Measurements from ENCODE around the gene IL11RA. TPM values are rescaled to one million over a fixed set of nuclear protein-coding genes. Genes with fewer than 3 reads are reported as not detected.
A peak's percentile ranks its signal among the peaks of the same experiment; 100 is the strongest.

The IL11RA gene
- total and polyA plus RNA-seq, 8 donors = 13.8 to 121 (median 98.1) TPM

DNA sequence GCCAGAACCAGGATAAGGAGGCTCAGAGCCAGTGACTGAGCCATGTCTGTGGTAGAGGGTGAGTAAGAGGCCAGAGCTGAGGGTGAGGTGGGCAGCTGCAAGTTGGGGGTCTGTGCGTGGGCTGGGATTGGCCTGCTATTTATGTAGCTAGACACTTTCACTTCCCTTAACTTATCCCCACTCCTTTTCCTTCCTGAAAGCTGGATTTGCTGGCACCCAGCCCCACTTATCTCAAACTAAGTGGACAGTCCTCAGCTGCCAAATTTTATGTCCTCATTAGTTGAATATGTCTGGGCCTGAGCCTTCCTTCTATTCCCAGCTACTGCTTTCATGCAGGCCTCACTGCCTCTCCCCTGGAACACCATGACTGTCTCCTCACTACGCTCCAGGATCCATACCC lies 58.0 kb downstream of the IL11RA start, which contains the start of gene CCL21:
Gene CCL21, minus strand, starts transcription at position 114 of the 400 bp plus-strand sequence. Its CDS starts 70 bp downstream, at position 44.
- Histone ChIP-seq H3K9me3 (no peaks in the 10 kb centered on the region), H3K4me1 (no peaks in the 10 kb centered on the region), H3K36me3 (no peaks in the 10 kb centered on the region), H3K4me3 (no peak within 1 kb of the TSS), H3K27ac (no peak within 1 kb of the TSS), H3K27me3 (no peaks in the 10 kb centered on the region)
- ATAC-seq (peak; percentile 17), DNase-seq (peak in 2 of 4 donors; percentile 69 to 83)
- intact Hi-C loops (cut with DNase I) = no loop called here
- TF ChIP-seq, protein P1, sequence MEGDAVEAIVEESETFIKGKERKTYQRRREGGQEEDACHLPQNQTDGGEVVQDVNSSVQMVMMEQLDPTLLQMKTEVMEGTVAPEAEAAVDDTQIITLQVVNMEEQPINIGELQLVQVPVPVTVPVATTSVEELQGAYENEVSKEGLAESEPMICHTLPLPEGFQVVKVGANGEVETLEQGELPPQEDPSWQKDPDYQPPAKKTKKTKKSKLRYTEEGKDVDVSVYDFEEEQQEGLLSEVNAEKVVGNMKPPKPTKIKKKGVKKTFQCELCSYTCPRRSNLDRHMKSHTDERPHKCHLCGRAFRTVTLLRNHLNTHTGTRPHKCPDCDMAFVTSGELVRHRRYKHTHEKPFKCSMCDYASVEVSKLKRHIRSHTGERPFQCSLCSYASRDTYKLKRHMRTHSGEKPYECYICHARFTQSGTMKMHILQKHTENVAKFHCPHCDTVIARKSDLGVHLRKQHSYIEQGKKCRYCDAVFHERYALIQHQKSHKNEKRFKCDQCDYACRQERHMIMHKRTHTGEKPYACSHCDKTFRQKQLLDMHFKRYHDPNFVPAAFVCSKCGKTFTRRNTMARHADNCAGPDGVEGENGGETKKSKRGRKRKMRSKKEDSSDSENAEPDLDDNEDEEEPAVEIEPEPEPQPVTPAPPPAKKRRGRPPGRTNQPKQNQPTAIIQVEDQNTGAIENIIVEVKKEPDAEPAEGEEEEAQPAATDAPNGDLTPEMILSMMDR (IDR thresholded peaks at IDR 0.05) = no peak

Other genes with a start within 250 kb of the IL11RA start
- 10 to 100 TPM; 18.0 to 23.0 TPM for gene FAM219A, start 193.6 kb upstream of the IL11RA start, total RNA-seq
- gene FAM219A, start 193.6 kb upstream of the IL11RA start, polyA plus RNA-seq (ENCODE audit: insufficient read length in 6 of 6) = 10 to 100 TPM; 12.3 to 16.9 (median 13.9) TPM
- gene DNAI1, start 193.4 kb upstream of the IL11RA start, total RNA-seq = 1 to 10 TPM in 1 of 2 donors, under 1 TPM in 1; 0.29 to 4.1 TPM
- 10 to 100 TPM in 1 of 6 donors, 1 to 10 TPM in 5; 1.8 to 11.6 (median 7.5) TPM for gene DNAI1, start 193.4 kb upstream of the IL11RA start, polyA plus RNA-seq (ENCODE audit: insufficient read length in 6 of 6)
- under 1 TPM; 0.26 to 0.61 TPM for gene ENHO, start 129.2 kb upstream of the IL11RA start, total RNA-seq
- 1 to 10 TPM; 1.2 to 1.9 (median 1.4) TPM for gene ENHO, start 129.2 kb upstream of the IL11RA start, polyA plus RNA-seq (ENCODE audit: insufficient read length in 6 of 6)
- under 1 TPM; 0.90 to 0.92 TPM for gene CNTFR, start 62.5 kb upstream of the IL11RA start, total RNA-seq
- gene CNTFR, start 62.5 kb upstream of the IL11RA start, polyA plus RNA-seq (ENCODE audit: insufficient read length in 6 of 6) = 10 to 100 TPM; 21.9 to 35.6 (median 28.2) TPM
- gene RPP25L, start 40.1 kb upstream of the IL11RA start, total RNA-seq = 10 to 100 TPM; 18.6 to 21.9 TPM
- gene RPP25L, start 40.1 kb upstream of the IL11RA start, polyA plus RNA-seq (ENCODE audit: insufficient read length in 6 of 6) = 10 to 100 TPM; 17.7 to 22.4 (median 20.6) TPM
- gene DCTN3, start 31.7 kb upstream of the IL11RA start, total RNA-seq = 10 to 100 TPM; 69.8 to 70.4 TPM
- 100 to 1,000 TPM in 1 of 6 donors, 10 to 100 TPM in 5; 88.6 to 111 (median 93.9) TPM for gene DCTN3, start 31.7 kb upstream of the IL11RA start, polyA plus RNA-seq (ENCODE audit: insufficient read length in 6 of 6)
- not detected for gene ARID3C, start 23.1 kb upstream of the IL11RA start, total RNA-seq
- under 1 TPM in 3 of 6 donors, not detected in 3; 0.13 to 0.24 (median 0.15) TPM for gene ARID3C, start 23.1 kb upstream of the IL11RA start, polyA plus RNA-seq (ENCODE audit: insufficient read length in 6 of 6)
- 10 to 100 TPM; 50.5 to 72.1 TPM for gene SIGMAR1, start 14.4 kb upstream of the IL11RA start, total RNA-seq
- 10 to 100 TPM; 36.0 to 46.9 (median 42.3) TPM for gene SIGMAR1, start 14.4 kb upstream of the IL11RA start, polyA plus RNA-seq (ENCODE audit: insufficient read length in 6 of 6)
- gene GALT, start 5.5 kb upstream of the IL11RA start, total RNA-seq = 10 to 100 TPM; 42.8 to 44.0 TPM
- gene GALT, start 5.5 kb upstream of the IL11RA start, polyA plus RNA-seq (ENCODE audit: insufficient read length in 6 of 6) = 10 to 100 TPM; 58.4 to 81.6 (median 73.1) TPM
- under 1 TPM in 1 of 2 donors, not detected in 1; 0.67 TPM for gene CCL27, start 10.5 kb downstream of the IL11RA start, total RNA-seq
- gene CCL27, start 10.5 kb downstream of the IL11RA start, polyA plus RNA-seq (ENCODE audit: insufficient read length in 6 of 6) = 1 to 10 TPM in 1 of 6 donors, under 1 TPM in 5; 0.49 to 1.6 (median 0.78) TPM
- gene CCL19, start 39.1 kb downstream of the IL11RA start, total RNA-seq = 10 to 100 TPM in 1 of 2 donors, 1 to 10 TPM in 1; 1.2 to 36.3 TPM
- 1 to 10 TPM in 1 of 6 donors, under 1 TPM in 3, not detected in 2; 0.28 to 1.4 (median 0.33) TPM for gene CCL19, start 39.1 kb downstream of the IL11RA start, polyA plus RNA-seq (ENCODE audit: insufficient read length in 6 of 6)
- 100 to 1,000 TPM in 1 of 2 donors, 10 to 100 TPM in 1; 39.1 to 136 TPM for gene CCL21, start 58.0 kb downstream of the IL11RA start, total RNA-seq
- 100 to 1,000 TPM in 5 of 6 donors, 10 to 100 TPM in 1; 69.2 to 212 (median 175) TPM for gene CCL21, start 58.0 kb downstream of the IL11RA start, polyA plus RNA-seq (ENCODE audit: insufficient read length in 6 of 6)